ENCODE measurements around the gene STK40. TPM values are rescaled to one million over a fixed set of nuclear protein-coding genes. Genes with fewer than 3 reads are reported as not detected.

STK40 gene
- total RNA-seq, 1 experiment from 2014 or later: 49.6 TPM

GRCh38 chr1:36337830-36338229, 47.9 kb downstream of the STK40 start:
- intact Hi-C loops (cut with micrococcal nuclease; ENCODE audit: unreplicated experiment): no loop called here
- DNase-seq (ENCODE audit: low read depth, low spot score) (no peak), ATAC-seq (no peak)
- H3K9me3 ChIP-seq (ENCODE audit: control insufficient read depth, insufficient read depth, low read depth, low read length): no peaks in the 10 kb centered on the region
- no TSS peak for BruUV-seq (replicated peaks)
- no peak overlapping the region for H3K27ac ChIP-seq (ENCODE audit: low read length)
- POLR2A ChIA-PET: no interaction called here
- TF ChIP-seq SIN3A (IDR thresholded peaks at IDR 0.05; ENCODE audit: borderline replicate concordance, insufficient read depth, low read depth, low read length): no peak
- TF ChIP-seq TCF7L2 (IDR thresholded peaks at IDR 0.05; ENCODE audit: low read depth, low read length): no peak
- TF ChIP-seq POLR2AphosphoS5 (IDR thresholded peaks at IDR 0.05; ENCODE audit: low read depth, low read length): no peak
- no peak for TF ChIP-seq CTCF (IDR thresholded peaks at IDR 0.05)
- TF ChIP-seq REST (IDR thresholded peaks at IDR 0.05; ENCODE audit: insufficient read depth in 1 of 2, low read depth in 2 of 2, low read length in 1 of 2): no peak
- CTCF ChIA-PET: no interaction called here
- H3K4me3 ChIP-seq (ENCODE audit: low read depth in 2 of 2, low read length in 2 of 2): no peak overlapping the region
- in situ Hi-C loops (cut with HindIII; ENCODE audit: low pct_unique_long_range_greater_than_20kb, low sequenced_read_pairs): no loop called here
- no peaks in the 10 kb centered on the region for H3K36me3 ChIP-seq (ENCODE audit: control insufficient read depth, insufficient read depth, low read length)
- no peaks in the 10 kb centered on the region for H3K27me3 ChIP-seq (ENCODE audit: control insufficient read depth, insufficient read depth, low read length)
- no peaks in the 10 kb centered on the region for H3K4me1 ChIP-seq (ENCODE audit: control insufficient read depth, insufficient read depth, low read length)

- no peak for DNase-seq (ENCODE audit: low read depth, low spot score)
- CTCF ChIA-PET: no interaction called here
- Histone ChIP-seq H3K4me1 (ENCODE audit: control insufficient read depth, insufficient read depth, low read length) (no peaks in the 10 kb centered on the region), H3K4me3 (ENCODE audit: low read depth in 2 of 2, low read length in 2 of 2) (no peak overlapping the region), H3K9me3 (ENCODE audit: control insufficient read depth, insufficient read depth, low read depth, low read length) (no peaks in the 10 kb centered on the region), H3K27ac (ENCODE audit: low read length) (no peak overlapping the region), H3K36me3 (ENCODE audit: control insufficient read depth, insufficient read depth, low read length) (no peaks in the 10 kb centered on the region), H3K27me3 (ENCODE audit: control insufficient read depth, insufficient read depth, low read length) (no peaks in the 10 kb centered on the region)
- no peak for ATAC-seq
- in situ Hi-C loops (cut with HindIII; ENCODE audit: low pct_unique_long_range_greater_than_20kb, low sequenced_read_pairs): no loop called here
- POLR2A ChIA-PET: no interaction called here
- TF ChIP-seq TCF7L2 (IDR thresholded peaks at IDR 0.05; ENCODE audit: low read depth, low read length): no peak
- TF ChIP-seq REST (IDR thresholded peaks at IDR 0.05; ENCODE audit: insufficient read depth in 1 of 2, low read depth in 2 of 2, low read length in 1 of 2): no peak
- TF ChIP-seq SIN3A (IDR thresholded peaks at IDR 0.05; ENCODE audit: borderline replicate concordance, insufficient read depth, low read depth, low read length): no peak
- no peak for TF ChIP-seq CTCF (IDR thresholded peaks at IDR 0.05)
- TF ChIP-seq POLR2AphosphoS5 (IDR thresholded peaks at IDR 0.05; ENCODE audit: low read depth, low read length): no peak
- no TSS peak for BruUV-seq (replicated peaks)
- intact Hi-C loops (cut with micrococcal nuclease; ENCODE audit: unreplicated experiment): no loop called here
Measured at GRCh38 chr1:36330940-36331339, 54.8 kb downstream of the STK40 start.

Data from Panc1 (cell line).